NB4 (cell line): ENCODE measurements around the gene NDUFS8.

ENCODE experiments used
- MYC ChIP-seq: IDR thresholded peaks from 2 replicates; pipeline ENCODE4 v1.6.1; 2011; ENCODE audit warnings: low read depth, low read length
- POLR2A ChIP-seq: IDR thresholded peaks from 2 replicates; pipeline ENCODE4 v1.6.1; 2011; ENCODE audit warnings: mild to moderate bottlenecking; ENCODE audit not compliant: insufficient read length; ENCODE audit errors: extremely low read depth
- TF ChIP-seq, protein P1 (sequence below): IDR thresholded peaks from one replicate; pipeline ENCODE4 v1.5.1; 2012; ENCODE audit warnings: low read depth, low read length
- TF ChIP-seq, protein P2 (sequence below): IDR thresholded peaks from 2 replicates; pipeline ENCODE4 v1.6.1; 2011; ENCODE audit warnings: low read depth, low read length

DNA sequence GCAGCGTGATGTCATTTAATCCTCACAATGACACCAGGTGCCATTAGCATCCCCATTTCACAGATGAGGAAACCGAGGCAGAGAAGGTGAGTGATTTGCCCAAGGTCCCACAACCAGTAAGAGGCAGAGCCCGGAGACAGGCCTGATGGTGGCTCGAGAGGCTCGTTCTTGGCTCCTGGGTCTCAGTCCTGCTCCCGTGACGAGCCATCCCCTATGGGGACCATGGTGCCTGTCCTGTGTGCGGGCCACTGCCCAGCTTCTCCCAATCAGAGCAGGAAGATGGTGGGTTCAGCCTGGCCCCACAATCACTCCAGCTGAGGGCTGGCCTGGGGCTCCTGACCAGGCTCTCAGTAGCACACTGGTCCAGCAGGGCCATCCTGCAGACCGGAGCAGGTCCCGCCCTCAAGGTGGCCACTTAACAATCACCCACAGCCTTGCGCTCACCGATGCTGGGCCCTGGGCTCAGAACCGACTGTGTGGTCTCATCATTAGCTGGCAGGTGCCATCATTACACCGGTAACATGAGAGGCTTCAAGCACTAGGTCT is 16.8 kb upstream of the NDUFS8 start:
- TF ChIP-seq POLR2A (no peak), MYC (no peak)
- TF ChIP-seq, protein P1, sequence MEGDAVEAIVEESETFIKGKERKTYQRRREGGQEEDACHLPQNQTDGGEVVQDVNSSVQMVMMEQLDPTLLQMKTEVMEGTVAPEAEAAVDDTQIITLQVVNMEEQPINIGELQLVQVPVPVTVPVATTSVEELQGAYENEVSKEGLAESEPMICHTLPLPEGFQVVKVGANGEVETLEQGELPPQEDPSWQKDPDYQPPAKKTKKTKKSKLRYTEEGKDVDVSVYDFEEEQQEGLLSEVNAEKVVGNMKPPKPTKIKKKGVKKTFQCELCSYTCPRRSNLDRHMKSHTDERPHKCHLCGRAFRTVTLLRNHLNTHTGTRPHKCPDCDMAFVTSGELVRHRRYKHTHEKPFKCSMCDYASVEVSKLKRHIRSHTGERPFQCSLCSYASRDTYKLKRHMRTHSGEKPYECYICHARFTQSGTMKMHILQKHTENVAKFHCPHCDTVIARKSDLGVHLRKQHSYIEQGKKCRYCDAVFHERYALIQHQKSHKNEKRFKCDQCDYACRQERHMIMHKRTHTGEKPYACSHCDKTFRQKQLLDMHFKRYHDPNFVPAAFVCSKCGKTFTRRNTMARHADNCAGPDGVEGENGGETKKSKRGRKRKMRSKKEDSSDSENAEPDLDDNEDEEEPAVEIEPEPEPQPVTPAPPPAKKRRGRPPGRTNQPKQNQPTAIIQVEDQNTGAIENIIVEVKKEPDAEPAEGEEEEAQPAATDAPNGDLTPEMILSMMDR, result no peak
- TF ChIP-seq, protein P2, sequence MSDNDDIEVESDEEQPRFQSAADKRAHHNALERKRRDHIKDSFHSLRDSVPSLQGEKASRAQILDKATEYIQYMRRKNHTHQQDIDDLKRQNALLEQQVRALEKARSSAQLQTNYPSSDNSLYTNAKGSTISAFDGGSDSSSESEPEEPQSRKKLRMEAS, result no peak
